H1 (cell line): ENCODE data around the gene RNU6-9. TPM values are rescaled to one million over a fixed set of nuclear protein-coding genes. Genes with fewer than 3 reads are reported as not detected.
A peak's percentile ranks its signal among the peaks of the same experiment; 100 is the strongest.

Source experiments
- CTCF ChIA-PET: fragments of 300-600 bp; sonication (Branson Sonifier 250); formaldehyde crosslinking; loops from one replicate; lab custom pipeline; 2021; ENCODE audit not compliant: partially characterized antibody; lab: Charles Lee
- POLR2A ChIA-PET: fragments of 300-600 bp; sonication (Branson Sonifier 250); formaldehyde crosslinking; loops from one replicate; lab custom pipeline; 2021; ENCODE audit warnings: inconsistent platforms; ENCODE audit not compliant: partially characterized antibody; lab: Charles Lee
- DNase-seq, 2 experiments: peaks; one replicate each; pipeline versions ENCODE4 v3.0.0 to v3.0.0-alpha.2; 2010 to 2022; ENCODE audit warnings: low spot score in 2 of 2, low read depth in 1 of 2, mixed read lengths in 1 of 2
- FAIRE-seq: peaks from 2 replicates; lab custom pipeline; 2011; peaks lifted over from hg19 to GRCh38; lab: Jason Lieb, UNC
- H2AFZ ChIP-seq: 2 replicates; pipeline ENCODE4 v1.8.1; 2012; ENCODE audit warnings: low read length, inconsistent platforms
- H2AK5ac ChIP-seq: 2 replicates; pipeline ENCODE4 v1.6.1; 2013; ENCODE audit warnings: low read depth, low read length
- H2BK120ac ChIP-seq: replicated peaks from 2 replicates; pipeline ENCODE3; 2013; ENCODE audit warnings: low read depth, low read length, inconsistent platforms
- H2BK12ac ChIP-seq: 2 replicates; pipeline ENCODE4 v1.6.1; 2013; ENCODE audit warnings: low read depth, low read length
- H2BK15ac ChIP-seq: 2 replicates; pipeline ENCODE4 v1.6.1; 2013; ENCODE audit warnings: low read length
- H2BK20ac ChIP-seq: 2 replicates; pipeline ENCODE4 v1.6.1; 2013; ENCODE audit warnings: low read length
- H2BK5ac ChIP-seq: 2 replicates; pipeline ENCODE4 v1.6.1; 2013; ENCODE audit warnings: low read depth, low read length
- H3K14ac ChIP-seq: 2 replicates; pipeline ENCODE4 v1.6.1; 2013; ENCODE audit warnings: inconsistent platforms; ENCODE audit not compliant: insufficient read length
- H3K18ac ChIP-seq: 2 replicates; pipeline ENCODE4 v1.6.1; 2013; ENCODE audit warnings: low read length; ENCODE audit errors: extremely low read depth
- H3K23ac ChIP-seq: 2 replicates; pipeline ENCODE4 v1.6.1; 2013; ENCODE audit warnings: inconsistent platforms; ENCODE audit not compliant: insufficient read length
- H3K23me2 ChIP-seq: 2 replicates; pipeline ENCODE4 v1.6.1; 2013; ENCODE audit warnings: low read depth, low read length
- H3K27ac ChIP-seq: 2 replicates; pipeline ENCODE4 v1.6.1; 2011; ENCODE audit warnings: low read depth, low read length, inconsistent platforms
- H3K27me3 ChIP-seq, 4 experiments: replicated peaks in 1 of 4; 1 replicate in 1 of 4; 2 replicates in 3 of 4; pipeline versions ENCODE4 v1.6.1 to v1.8.1; 2011 to 2013; ENCODE audit warnings: low read length in 3 of 4, mild to moderate bottlenecking in 3 of 4, inconsistent platforms in 2 of 4, mixed read lengths in 2 of 4, moderate library complexity in 1 of 4; ENCODE audit not compliant: control insufficient read depth in 3 of 4, insufficient read depth in 3 of 4; ENCODE audit errors: extremely low read depth in 1 of 4
- H3K36me3 ChIP-seq, 4 experiments: 2 replicates each; pipeline versions ENCODE4 v1.6.1 to v1.8.1; 2011 to 2013; ENCODE audit warnings: mild to moderate bottlenecking in 4 of 4, low read length in 3 of 4, moderate library complexity in 2 of 4, control low read depth in 1 of 4, inconsistent platforms in 1 of 4; ENCODE audit not compliant: insufficient read depth in 4 of 4, control insufficient read depth in 2 of 4
- H3K4ac ChIP-seq: replicated peaks from 2 replicates; pipeline ENCODE3; 2013; ENCODE audit warnings: low read length, low read depth, mixed read lengths, inconsistent platforms; ENCODE audit not compliant: insufficient read length
- H3K4me1 ChIP-seq, 4 experiments: replicated peaks in 1 of 4; 1 replicate in 1 of 4; 2 replicates in 3 of 4; pipeline versions ENCODE4 v1.6.1 to v1.8.1; 2011 to 2013; ENCODE audit warnings: low read length in 3 of 4, inconsistent platforms in 2 of 4, mixed read lengths in 1 of 4; ENCODE audit not compliant: insufficient read depth in 4 of 4, control insufficient read depth in 3 of 4
- H3K4me2 ChIP-seq, 2 experiments: 2 replicates each; pipeline versions ENCODE4 v1.6.1 to v1.8.1; 2011 to 2013; ENCODE audit warnings: low read depth in 2 of 2, low read length in 2 of 2, control low read depth in 1 of 2, inconsistent platforms in 1 of 2, mild to moderate bottlenecking in 1 of 2; ENCODE audit not compliant: insufficient read depth in 1 of 2
- H3K4me3 ChIP-seq, 4 experiments: fragments of 200-600, 300-600 bp in 1 of 4; sonication (generic), shearing (Covaris generic), sonication (Bioruptor Twin) in 1 of 4; 2 replicates each; pipeline versions ENCODE4 v1.5.1 to v1.8.1; 2011 to 2016; ENCODE audit warnings: low read length in 4 of 4, low read depth in 3 of 4, control low read depth in 2 of 4, inconsistent platforms in 2 of 4, mild to moderate bottlenecking in 2 of 4, mixed read lengths in 1 of 4, moderate library complexity in 1 of 4; ENCODE audit not compliant: insufficient read depth in 2 of 4; ENCODE audit errors: extremely low read depth in 1 of 4
- H3K56ac ChIP-seq: replicated peaks from 2 replicates; pipeline ENCODE3; 2013; ENCODE audit warnings: low read depth, mild to moderate bottlenecking, mixed read lengths, low read length, inconsistent platforms; ENCODE audit not compliant: insufficient read length
- H3K79me1 ChIP-seq: 2 replicates; pipeline ENCODE4 v1.6.1; 2013; ENCODE audit warnings: low read depth, low read length, control low read depth
- H3K79me2 ChIP-seq, 2 experiments: 2 replicates each; pipeline versions ENCODE4 v1.6.1 to v1.8.1; 2012 to 2013; ENCODE audit warnings: low read length in 2 of 2, mild to moderate bottlenecking in 2 of 2, inconsistent platforms in 1 of 2; ENCODE audit not compliant: insufficient read depth in 2 of 2, control insufficient read depth in 1 of 2
- H3K9ac ChIP-seq, 4 experiments: replicated peaks in 1 of 4; 1 replicate in 1 of 4; 2 replicates in 3 of 4; pipeline versions ENCODE4 v1.6.1 to v1.8.1; 2011 to 2013; ENCODE audit warnings: low read depth in 3 of 4, low read length in 3 of 4, control low read depth in 2 of 4, mild to moderate bottlenecking in 2 of 4, moderate library complexity in 2 of 4, inconsistent platforms in 1 of 4; ENCODE audit errors: extremely low read depth in 1 of 4
- H3K9me3 ChIP-seq, 2 experiments: 2 replicates each; pipeline versions ENCODE4 v1.6.1 to v1.8.1; 2012 to 2013; ENCODE audit warnings: mild to moderate bottlenecking in 2 of 2, moderate library complexity in 2 of 2, control low read depth in 1 of 2, inconsistent platforms in 1 of 2, low read depth in 1 of 2, low read length in 1 of 2, mixed read lengths in 1 of 2; ENCODE audit not compliant: insufficient read depth in 2 of 2
- H4K20me1 ChIP-seq, 2 experiments: replicated peaks in 1 of 2; 2 replicates each; pipeline versions ENCODE3 to v1.8.1; 2011 to 2013; ENCODE audit warnings: inconsistent platforms in 2 of 2, low read length in 2 of 2, mild to moderate bottlenecking in 1 of 2; ENCODE audit not compliant: insufficient read depth in 2 of 2, control insufficient read depth in 1 of 2
- H4K5ac ChIP-seq: 2 replicates; pipeline ENCODE4 v1.6.1; 2013; ENCODE audit warnings: low read length, low read depth, mixed read lengths, inconsistent platforms; ENCODE audit not compliant: insufficient read length
- H4K8ac ChIP-seq: 2 replicates; pipeline ENCODE4 v1.8.0; 2013; ENCODE audit warnings: mild to moderate bottlenecking, moderate library complexity, low read length, inconsistent platforms; ENCODE audit not compliant: insufficient read depth; ENCODE audit errors: extremely low read depth
- H4K91ac ChIP-seq: replicated peaks from 2 replicates; pipeline ENCODE3; 2013; ENCODE audit warnings: low read length, mixed read lengths, inconsistent platforms; ENCODE audit not compliant: insufficient read length
- ATF2 ChIP-seq: IDR thresholded peaks from 2 replicates; pipeline ENCODE4 v1.6.1; 2012; ENCODE audit warnings: low read length, inconsistent platforms
- BACH1 ChIP-seq: IDR thresholded peaks from 2 replicates; pipeline ENCODE4 v1.6.1; 2012; ENCODE audit warnings: low read length, improper control_type of control experiment
- BRCA1 ChIP-seq: IDR thresholded peaks from 2 replicates; pipeline ENCODE4 v1.6.1; 2012; ENCODE audit warnings: low read depth, low read length, improper control_type of control experiment
- CBX8 ChIP-seq: fragments of 300-800, 300-1000 bp; sonication (generic); IDR thresholded peaks from 2 replicates; pipeline ENCODE4 v1.7.1; 2016; ENCODE audit warnings: low read depth, low read length, borderline replicate concordance
- CHD2 ChIP-seq: IDR thresholded peaks from 2 replicates; pipeline ENCODE4 v1.6.1; 2012; ENCODE audit warnings: low read length, improper control_type of control experiment
- CREB1 ChIP-seq: IDR thresholded peaks from 2 replicates; pipeline ENCODE4 v1.6.1; 2012; ENCODE audit warnings: inconsistent platforms
- HDAC2 ChIP-seq, 2 experiments: fragments of 300-600 bp in 1 of 2; sonication (generic) in 1 of 2; IDR thresholded peaks; 2 replicates each; pipeline ENCODE4 v1.6.1; 2011 to 2012; ENCODE audit warnings: low read depth in 2 of 2, low read length in 2 of 2, mild to moderate bottlenecking in 2 of 2, moderate library complexity in 2 of 2, borderline replicate concordance in 1 of 2, inconsistent platforms in 1 of 2
- NANOG ChIP-seq: IDR thresholded peaks from 2 replicates; pipeline ENCODE4 v1.6.1; 2011; ENCODE audit warnings: low read length, low read depth, mild to moderate bottlenecking, inconsistent platforms; ENCODE audit not compliant: insufficient read depth, poor library complexity, severe bottlenecking
- RAD21 ChIP-seq, 2 experiments: IDR thresholded peaks in 1 of 2; conservative IDR thresholded peaks in 1 of 2; 2 replicates each; pipeline ENCODE4 v1.6.1; 2011; ENCODE audit warnings: low read depth in 2 of 2, low read length in 2 of 2, improper control_type of control experiment in 1 of 2, inconsistent platforms in 1 of 2, mild to moderate bottlenecking in 1 of 2, moderate library complexity in 1 of 2
- SRF ChIP-seq: IDR thresholded peaks from 2 replicates; pipeline ENCODE4 v1.6.1; 2011; ENCODE audit warnings: mild to moderate bottlenecking, low read depth, low read length, moderate library complexity
- WGBS, 2 experiments: shearing (Covaris generic) in 1 of 2; methylation state at CpG; one replicate each; pipeline versions ENCODE4 v1.1.6 to v1.1.7; 2013 to 2015; ENCODE audit warnings: low lambda C conversion rate in 2 of 2, mixed read lengths in 2 of 2, inconsistent platforms in 1 of 2, low coverage in 1 of 2, missing lambda C conversion rate in 1 of 2; ENCODE audit not compliant: insufficient replicate concordance in 2 of 2, insufficient coverage in 1 of 2, insufficient read length in 1 of 2; ENCODE audit errors: extremely low coverage in 1 of 2, missing lambda C conversion rate in 1 of 2; 5-methylcytosine and 5-hydroxymethylcytosine counted together
- polyA plus RNA-seq, 7 experiments: library from polyadenylated mRNA; depleted of rRNA in 3 of 7; stranded (reverse) in 5 of 7; unstranded in 2 of 7; fragments of >200 nt in 5 of 7; fragments of 200-250 nt in 2 of 7; gene quantifications; 1 replicate in 5 of 7; 2 replicates in 1 of 7; 4 replicates in 1 of 7; pipeline versions ENCODE4 v1.2.1 to v1.2.3, GENCODE V29; 2011 to 2013; ENCODE audit warnings: missing spikeins in 2 of 7, mixed read lengths in 2 of 7
- total RNA-seq: library from RNA; stranded (reverse); fragmentation: NEBNext Ultra II Directional; extraction: Animal tissue kit (Norgen Biotek cat#: 25700); gene quantifications from 2 replicates; pipeline ENCODE4 v1.2.1, GENCODE V29; 2021
- TF ChIP-seq, protein P1 (sequence below): IDR thresholded peaks from 2 replicates; pipeline ENCODE4 v1.6.1; 2012; ENCODE audit warnings: inconsistent platforms

RNU6-9 gene
- total and polyA plus RNA-seq, 2 of the 8 experiments (the other 6 are each of a cell fraction or from before 2014, with no cell fraction given) = not detected

- DNase-seq = no peak
These were observed 6.7 kb downstream of the RNU6-9 start for GRCh38 chr19:900043-900301.

More at GRCh38 chr19:900043-900301, 6.7 kb downstream of the RNU6-9 start:
- no peak overlapping the region for H3K14ac ChIP-seq
- no peak overlapping the region for H3K56ac ChIP-seq
- peak overlapping the region; percentile 52; the same call in 1 of the 2 replicates for H2BK5ac ChIP-seq
- H3K27ac ChIP-seq = no peak overlapping the region
- H3K23ac ChIP-seq = no peak overlapping the region
- H4K20me1 ChIP-seq = peaks cover 13 to 27% of the 10 kb centered on the region in 2 experiments
- TF ChIP-seq ATF2 (no peak), HDAC2 (IDR thresholded peaks at IDR 0.05; ENCODE audit: borderline replicate concordance in 1 of 2, low read depth in 2 of 2, low read length in 2 of 2) (no peak), SRF (no peak), BACH1 (no peak), RAD21 (IDR thresholded peaks at IDR 0.05 in 1 of 2, conservative IDR thresholded peaks at IDR 0.05 in 1 of 2; ENCODE audit: low read depth in 2 of 2, low read length in 2 of 2) (no peak), CHD2 (no peak), CREB1 (no peak), CBX8 (no peak), BRCA1 (no peak), NANOG (no peak)
- TF ChIP-seq, protein P1, sequence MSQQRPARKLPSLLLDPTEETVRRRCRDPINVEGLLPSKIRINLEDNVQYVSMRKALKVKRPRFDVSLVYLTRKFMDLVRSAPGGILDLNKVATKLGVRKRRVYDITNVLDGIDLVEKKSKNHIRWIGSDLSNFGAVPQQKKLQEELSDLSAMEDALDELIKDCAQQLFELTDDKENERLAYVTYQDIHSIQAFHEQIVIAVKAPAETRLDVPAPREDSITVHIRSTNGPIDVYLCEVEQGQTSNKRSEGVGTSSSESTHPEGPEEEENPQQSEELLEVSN = no peak
- H3K9me3 ChIP-seq = no peaks in the 10 kb centered on the region
- no peak overlapping the region for H3K9ac ChIP-seq
- no peak overlapping the region for H3K4me2 ChIP-seq
- H2BK15ac ChIP-seq = no peak overlapping the region; the same call in 1 of the 2 replicates
- no peak overlapping the region for H3K4me3 ChIP-seq
- H3K36me3 ChIP-seq = peaks cover 0 to 13% (median 2%) of the 10 kb centered on the region in 4 experiments; a peak in 2 of 8 replicates
- H2AFZ ChIP-seq = no peak overlapping the region
- H3K4ac ChIP-seq = no peak overlapping the region
- peaks cover 3% of the 10 kb centered on the region; the same call in 1 of the 2 replicates for H3K23me2 ChIP-seq
- H3K79me1 ChIP-seq = no peaks in the 10 kb centered on the region; the same call in 1 of the 2 replicates
- peak overlapping the region; percentile 35; the same call in 1 of the 2 replicates for H4K8ac ChIP-seq
- CTCF ChIA-PET = interaction anchor here (1.1 kb wide), 1 partner anchor 24 kb away, joined by 3 read pairs; no protein-coding TSS in a partner anchor
- H4K91ac ChIP-seq = no peak overlapping the region
- H2BK120ac ChIP-seq = no peak overlapping the region
- POLR2A ChIA-PET = no interaction called here
- H3K79me2 ChIP-seq = peaks cover 0 to 9% of the 10 kb centered on the region in 2 experiments; a peak in 2 of 4 replicates
- H3K27me3 ChIP-seq = no peaks in the 10 kb centered on the region
- H4K5ac ChIP-seq = no peak overlapping the region
- H2AK5ac ChIP-seq = peak overlapping the region; percentile 24; the same call in 1 of the 2 replicates
- WGBS, 2 experiments = 92% methylated on average over 15 of the region's 15 CpGs; no CpG with 5 or more reads in 1 of the 2 experiments
- no peak overlapping the region for H2BK20ac ChIP-seq
- H2BK12ac ChIP-seq = 0 out of 2 replicates have a peak overlapping the region, but pooled peaks have one; percentile 39
- peaks cover 0 to 11% (median 5%) of the 10 kb centered on the region in 4 experiments; a peak in 5 of 7 replicates for H3K4me1 ChIP-seq
- no peak for FAIRE-seq
- H3K18ac ChIP-seq = no peak overlapping the region
